Keratinocyte (primary cell): Measurements from ENCODE around the gene C2orf69. TPM values are rescaled to one million over a fixed set of nuclear protein-coding genes. Genes with fewer than 3 reads are reported as not detected.

Experiments
- DNase-seq: peaks from one replicate; pipeline ENCODE4 v3.0.0-alpha.2; 2011; ENCODE audit warnings: low read depth, missing footprints, low spot score
- FAIRE-seq: peaks from 2 replicates; lab custom pipeline; 2011; peaks lifted over from hg19 to GRCh38; lab: Jason Lieb, UNC
- H2AFZ ChIP-seq: 2 replicates; pipeline ENCODE4 v1.6.0; 2012; ENCODE audit warnings: low read length, control low read depth, inconsistent platforms; ENCODE audit not compliant: control insufficient read depth
- H3K27ac ChIP-seq: 2 replicates; pipeline ENCODE4 v1.5.1; 2011; ENCODE audit warnings: low read length; ENCODE audit not compliant: control insufficient read depth, insufficient read depth
- H3K27me3 ChIP-seq: 3 replicates; pipeline ENCODE4 v1.6.0; 2011; ENCODE audit warnings: low read length; ENCODE audit not compliant: control insufficient read depth, insufficient read depth; ENCODE audit errors: extremely low read depth
- H3K36me3 ChIP-seq, 2 experiments: 2 replicates in 1 of 2; 3 replicates in 1 of 2; pipeline ENCODE4 v1.5.1; 2011; ENCODE audit warnings: low read length in 2 of 2, mild to moderate bottlenecking in 1 of 2; ENCODE audit not compliant: control insufficient read depth in 2 of 2, insufficient read depth in 2 of 2; ENCODE audit errors: extremely low read depth in 1 of 2
- H3K4me1 ChIP-seq: 3 replicates; pipeline ENCODE4 v1.5.1; 2011; ENCODE audit warnings: low read length; ENCODE audit not compliant: control insufficient read depth, insufficient read depth; ENCODE audit errors: extremely low read depth
- H3K4me2 ChIP-seq: 3 replicates; pipeline ENCODE4 v1.6.0; 2011; ENCODE audit warnings: low read depth, low read length; ENCODE audit not compliant: control insufficient read depth, insufficient read depth; ENCODE audit errors: extremely low read depth
- H3K4me3 ChIP-seq, 3 experiments: fragments of 200-600 bp in 1 of 3; sonication (generic) in 1 of 3; 2 replicates in 2 of 3; 3 replicates in 1 of 3; pipeline ENCODE4 v1.5.1; 2011 to 2016; ENCODE audit warnings: low read length in 3 of 3, mild to moderate bottlenecking in 3 of 3, control low read depth in 2 of 3, inconsistent platforms in 1 of 3, low read depth in 1 of 3, mixed read lengths in 1 of 3, mixed run types in 1 of 3, moderate library complexity in 1 of 3; ENCODE audit not compliant: control insufficient read depth in 2 of 3, insufficient read depth in 2 of 3; ENCODE audit errors: extremely low read depth in 1 of 3
- H3K79me2 ChIP-seq: 2 replicates; pipeline ENCODE4 v1.6.0; 2012; ENCODE audit warnings: low read length; ENCODE audit not compliant: control insufficient read depth, insufficient read depth
- H3K9ac ChIP-seq: 3 replicates; pipeline ENCODE4 v1.6.0; 2011; ENCODE audit warnings: low read length; ENCODE audit not compliant: control insufficient read depth, insufficient read depth; ENCODE audit errors: extremely low read depth
- H3K9me1 ChIP-seq: 3 replicates; pipeline ENCODE4 v1.6.0; 2011; ENCODE audit warnings: low read length; ENCODE audit not compliant: control insufficient read depth, insufficient read depth; ENCODE audit errors: extremely low read depth
- H3K9me3 ChIP-seq: 2 replicates; pipeline ENCODE4 v1.5.1; 2012; ENCODE audit warnings: low read depth, low read length; ENCODE audit not compliant: control insufficient read depth
- H4K20me1 ChIP-seq: 3 replicates; pipeline ENCODE4 v1.6.0; 2011; ENCODE audit warnings: low read length; ENCODE audit not compliant: control insufficient read depth, insufficient read depth; ENCODE audit errors: extremely low read depth
- CTCF ChIP-seq, 3 experiments: IDR thresholded peaks in 1 of 3; conservative IDR thresholded peaks in 1 of 3; optimal IDR thresholded peaks in 1 of 3; 2 replicates in 2 of 3; 3 replicates in 1 of 3; pipeline versions ENCODE3 to v1.5.1; 2011; ENCODE audit warnings: low read length in 3 of 3, mild to moderate bottlenecking in 3 of 3, moderate library complexity in 2 of 3, control low read depth in 1 of 3, inconsistent platforms in 1 of 3; ENCODE audit not compliant: insufficient read depth in 2 of 3; ENCODE audit errors: extremely low read depth in 1 of 3
- EZH2 ChIP-seq: IDR thresholded peaks from one replicate; pipeline ENCODE4 v1.6.1; 2012; ENCODE audit warnings: inconsistent platforms, mild to moderate bottlenecking, low read length, moderate library complexity
- dilution Hi-C: fragments of 300-500 bp; cut with MboI; formaldehyde crosslinking; loops from one replicate; pipeline ENCODE4 v1.7.0; 2020; ENCODE audit warnings: low sequenced_read_pairs; ENCODE audit not compliant: extremely low pct_ligation_motif_present
- polyA plus RNA-seq, 5 experiments: library from polyadenylated mRNA; depleted of rRNA in 3 of 5; stranded (reverse) in 3 of 5; stranded (forward) in 1 of 5; unstranded in 1 of 5; fragments of >200 nt; gene quantifications; 1 replicate in 1 of 5; 2 replicates in 3 of 5; 3 replicates in 1 of 5; pipeline versions ENCODE4 v1.2.1 to v1.2.3, GENCODE V29; 2011 to 2012; ENCODE audit warnings: missing spikeins in 2 of 5, low read depth in 1 of 5, low replicate concordance in 1 of 5

C2orf69 gene
- polyA plus RNA-seq, 1 donor (not counting 4 experiments of a cell fraction or from before 2014, with no cell fraction given), result 8.6 TPM

GRCh38 chr2:199870581-199870980, 40.5 kb upstream of the C2orf69 start:
- dilution Hi-C loops, result no loop called here
- no peak for DNase-seq

GRCh38 chr2:199874209-199874608, 36.9 kb upstream of the C2orf69 start:
- Histone ChIP-seq H3K27me3 (no peaks in the 10 kb centered on the region), H4K20me1 (no peaks in the 10 kb centered on the region), H3K9ac (no peak overlapping the region), H3K36me3 (no peaks in the 10 kb centered on the region), H3K4me1 (no peaks in the 10 kb centered on the region), H3K4me3 (no peak overlapping the region), H3K27ac (no peak overlapping the region), H3K4me2 (no peak overlapping the region), H2AFZ (no peak overlapping the region), H3K9me3 (peaks cover 2% of the 10 kb centered on the region), H3K79me2 (no peaks in the 10 kb centered on the region), H3K9me1 (no peaks in the 10 kb centered on the region)
- TF ChIP-seq EZH2, result no peak
- TF ChIP-seq CTCF (optimal IDR thresholded peaks at IDR 0.05 in 1 of 3, IDR thresholded peaks at IDR 0.05 in 1 of 3, conservative IDR thresholded peaks at IDR 0.05 in 1 of 3; ENCODE audit: extremely low read depth in 1 of 3, insufficient read depth in 2 of 3, low read length in 3 of 3), result no peak
- dilution Hi-C loops, result no loop called here
- DNase-seq (no peak), FAIRE-seq (no peak)

More at GRCh38 chr2:199870581-199870980, 40.5 kb upstream of the C2orf69 start:
- Histone ChIP-seq H3K27me3 (no peaks in the 10 kb centered on the region), H3K4me2 (no peak overlapping the region), H4K20me1 (no peaks in the 10 kb centered on the region), H3K4me1 (no peaks in the 10 kb centered on the region), H3K4me3 (no peak overlapping the region), H3K36me3 (no peaks in the 10 kb centered on the region), H3K9me1 (no peaks in the 10 kb centered on the region), H2AFZ (no peak overlapping the region), H3K27ac (no peak overlapping the region), H3K9ac (no peak overlapping the region), H3K9me3 (peaks cover 2% of the 10 kb centered on the region), H3K79me2 (no peaks in the 10 kb centered on the region)
- TF ChIP-seq EZH2, result no peak
- no peak for TF ChIP-seq CTCF (optimal IDR thresholded peaks at IDR 0.05 in 1 of 3, IDR thresholded peaks at IDR 0.05 in 1 of 3, conservative IDR thresholded peaks at IDR 0.05 in 1 of 3; ENCODE audit: extremely low read depth in 1 of 3, insufficient read depth in 2 of 3, low read length in 3 of 3)
- FAIRE-seq, result no peak
